Osteocyte (in vitro differentiated cells): Measurements from ENCODE around the gene TTLL12. TPM values are rescaled to one million over a fixed set of nuclear protein-coding genes. Genes with fewer than 3 reads are reported as not detected.

ENCODE experiments used
- DNase-seq: peaks from one replicate; pipeline ENCODE4 v3.0.0; 2021; ENCODE audit warnings: mixed read lengths; ENCODE audit not compliant: unreplicated experiment; ENCODE audit errors: extremely low spot score
- H3K27ac Mint-ChIP-seq: one replicate; pipeline ENCODE4 v1.8.0; 2021; ENCODE audit warnings: mild to moderate bottlenecking, mixed read lengths; ENCODE audit not compliant: unreplicated experiment
- H3K27me3 Mint-ChIP-seq: one replicate; pipeline ENCODE4 v1.8.0; 2021; ENCODE audit warnings: mixed read lengths; ENCODE audit not compliant: unreplicated experiment
- H3K36me3 Mint-ChIP-seq: one replicate; pipeline ENCODE4 v1.8.0; 2021; ENCODE audit warnings: mixed read lengths; ENCODE audit not compliant: unreplicated experiment
- H3K4me1 Mint-ChIP-seq: one replicate; pipeline ENCODE4 v1.8.0; 2021; ENCODE audit warnings: mixed read lengths; ENCODE audit not compliant: unreplicated experiment
- H3K4me3 Mint-ChIP-seq: one replicate; pipeline ENCODE4 v1.8.0; 2021; ENCODE audit warnings: mild to moderate bottlenecking, moderate library complexity, mixed read lengths; ENCODE audit not compliant: unreplicated experiment
- H3K9me3 Mint-ChIP-seq: one replicate; pipeline ENCODE4 v1.8.0; 2021; ENCODE audit warnings: mixed read lengths; ENCODE audit not compliant: unreplicated experiment
- CTCF ChIP-seq: fragments of 200-600 bp; sonication (generic); IDR thresholded peaks from 2 replicates; pipeline ENCODE4 v1.5.0; 2021; ENCODE audit warnings: antibody characterized with exemption, mild to moderate bottlenecking, moderate library complexity
- total RNA-seq: library from RNA; stranded (reverse); gene quantifications from 2 replicates; pipeline ENCODE4 v1.2.1, GENCODE V29; 2021

The TTLL12 gene
- total RNA-seq, 1 donor from 2014 or later, result 35.6 TPM

- DNase-seq, result no peak
- H3K27me3 Mint-ChIP-seq, result peaks cover 16% of the 10 kb centered on the region
- no peaks in the 10 kb centered on the region for H3K36me3 Mint-ChIP-seq
- H3K4me3 Mint-ChIP-seq, result no peak overlapping the region
- peaks cover 10% of the 10 kb centered on the region for H3K4me1 Mint-ChIP-seq
- H3K27ac Mint-ChIP-seq, result no peak overlapping the region
- no peaks in the 10 kb centered on the region for H3K9me3 Mint-ChIP-seq
- no peak for TF ChIP-seq CTCF
Measured at GRCh38 chr22:43222987-43223386, 36.1 kb upstream of the TTLL12 start.

GRCh38 chr22:43222262-43222661, 35.3 kb upstream of the TTLL12 start:
- peaks cover 15% of the 10 kb centered on the region for H3K27me3 Mint-ChIP-seq
- no peak overlapping the region for H3K4me3 Mint-ChIP-seq
- no peaks in the 10 kb centered on the region for H3K36me3 Mint-ChIP-seq
- no peak for DNase-seq
- peaks cover 10% of the 10 kb centered on the region for H3K4me1 Mint-ChIP-seq
- no peak for TF ChIP-seq CTCF
- no peaks in the 10 kb centered on the region for H3K9me3 Mint-ChIP-seq
- no peak overlapping the region for H3K27ac Mint-ChIP-seq

- no peak for DNase-seq
- no peak overlapping the region for H3K4me3 Mint-ChIP-seq
- H3K9me3 Mint-ChIP-seq, result no peaks in the 10 kb centered on the region
- TF ChIP-seq CTCF, result no peak
- H3K4me1 Mint-ChIP-seq, result no peaks in the 10 kb centered on the region
- H3K27ac Mint-ChIP-seq, result no peak overlapping the region
- H3K36me3 Mint-ChIP-seq, result no peaks in the 10 kb centered on the region
- peaks cover 13% of the 10 kb centered on the region for H3K27me3 Mint-ChIP-seq
Measured at GRCh38 chr22:43220625-43221380, 33.9 kb upstream of the TTLL12 start.

GRCh38 chr22:43218786-43219185, 31.9 kb upstream of the TTLL12 start:
- H3K36me3 Mint-ChIP-seq, result no peaks in the 10 kb centered on the region
- no peak for TF ChIP-seq CTCF
- no peak overlapping the region for H3K27ac Mint-ChIP-seq
- H3K27me3 Mint-ChIP-seq, result peaks cover 10% of the 10 kb centered on the region
- no peaks in the 10 kb centered on the region for H3K9me3 Mint-ChIP-seq
- no peak for DNase-seq
- H3K4me3 Mint-ChIP-seq, result no peak overlapping the region
- no peaks in the 10 kb centered on the region for H3K4me1 Mint-ChIP-seq

- DNase-seq, result no peak
- H3K27me3 Mint-ChIP-seq, result peaks cover 7% of the 10 kb centered on the region
- H3K4me1 Mint-ChIP-seq, result no peaks in the 10 kb centered on the region
- TF ChIP-seq CTCF, result no peak
- no peak overlapping the region for H3K27ac Mint-ChIP-seq
- H3K9me3 Mint-ChIP-seq, result no peaks in the 10 kb centered on the region
- no peak overlapping the region for H3K4me3 Mint-ChIP-seq
- no peaks in the 10 kb centered on the region for H3K36me3 Mint-ChIP-seq
Measured at GRCh38 chr22:43217285-43218030, 30.5 kb upstream of the TTLL12 start.
